GM23338 (cell line): ENCODE results near the gene MDH1. TPM values are rescaled to one million over a fixed set of nuclear protein-coding genes. Genes with fewer than 3 reads are reported as not detected.

Experiments
- ATAC-seq: fragments of 200-7000 bp; cut with Tn5 transposase; 3 replicates; pipeline ENCODE4 v1.9.1; 2020
- DNase-seq: peaks from one replicate; pipeline ENCODE4 v3.0.0-alpha.2; 2015; ENCODE audit warnings: low spot score
- H2AFZ ChIP-seq: fragments of 200-600 bp; sonication (generic); 2 replicates; pipeline ENCODE4 v1.8.0; 2016; ENCODE audit warnings: antibody characterized with exemption, mild to moderate bottlenecking, moderate library complexity
- H3F3A ChIP-seq: fragments of 200-600 bp; sonication (generic); replicated peaks from 2 replicates; pipeline ENCODE4 v1.8.0; 2017; ENCODE audit warnings: antibody characterized with exemption, mixed run types, low read depth
- H3K27ac ChIP-seq: fragments of 200-600 bp; sonication (generic); 2 replicates; pipeline ENCODE4 v1.6.1; 2016; ENCODE audit warnings: low read depth
- H3K27me3 ChIP-seq: fragments of 200-600 bp; sonication (generic); 2 replicates; pipeline ENCODE4 v1.8.0; 2016; ENCODE audit warnings: mild to moderate bottlenecking, mixed run types, moderate library complexity; ENCODE audit not compliant: insufficient read depth
- H3K36me3 ChIP-seq: fragments of 200-600 bp; sonication (generic); 2 replicates; pipeline ENCODE4 v1.8.0; 2016; ENCODE audit warnings: mild to moderate bottlenecking; ENCODE audit not compliant: insufficient read depth
- H3K4me1 ChIP-seq: fragments of 200-600 bp; sonication (generic); 2 replicates; pipeline ENCODE4 v1.8.0; 2016; ENCODE audit warnings: mild to moderate bottlenecking, moderate library complexity; ENCODE audit not compliant: insufficient read depth
- H3K4me2 ChIP-seq: fragments of 200-600 bp; sonication (generic); 2 replicates; pipeline ENCODE4 v1.7.1; 2017; ENCODE audit warnings: mixed run types
- H3K4me3 ChIP-seq: fragments of 200-600 bp; sonication (generic); 2 replicates; pipeline ENCODE4 v1.6.1; 2016; ENCODE audit warnings: mixed run types
- H3K79me2 ChIP-seq: fragments of 200-600 bp; sonication (generic); replicated peaks from 2 replicates; pipeline ENCODE4 v1.8.0; 2017; ENCODE audit warnings: mild to moderate bottlenecking; ENCODE audit not compliant: insufficient read depth
- H3K9me2 ChIP-seq: fragments of 200-600 bp; sonication (generic); 2 replicates; pipeline ENCODE4 v1.8.0; 2017; ENCODE audit not compliant: insufficient read depth
- H4K20me1 ChIP-seq: fragments of 200-600 bp; sonication (generic); replicated peaks from 2 replicates; pipeline ENCODE4 v1.8.0; 2017; ENCODE audit warnings: mild to moderate bottlenecking; ENCODE audit not compliant: insufficient read depth
- H3K27ac Mint-ChIP-seq: 2 replicates; pipeline ENCODE4 v1.8.0; 2020; ENCODE audit warnings: inconsistent platforms, mild to moderate bottlenecking, moderate library complexity, mixed read lengths
- H3K27me3 Mint-ChIP-seq: 3 replicates; pipeline ENCODE4 v1.8.0; 2022; ENCODE audit warnings: low read depth, mild to moderate bottlenecking, moderate library complexity, mixed read lengths, inconsistent platforms; ENCODE audit not compliant: insufficient read depth, poor library complexity
- H3K36me3 Mint-ChIP-seq: 3 replicates; pipeline ENCODE4 v1.8.0; 2021; ENCODE audit warnings: low read depth, mild to moderate bottlenecking, inconsistent platforms, moderate library complexity, mixed read lengths
- H3K4me1 Mint-ChIP-seq: 3 replicates; pipeline ENCODE4 v1.8.0; 2020; ENCODE audit warnings: mild to moderate bottlenecking, inconsistent platforms, mixed read lengths
- H3K4me3 Mint-ChIP-seq: 3 replicates; pipeline ENCODE4 v1.8.0; 2021; ENCODE audit warnings: moderate library complexity, mild to moderate bottlenecking, inconsistent platforms, mixed read lengths
- H3K9me3 Mint-ChIP-seq: 3 replicates; pipeline ENCODE4 v1.8.0; 2020; ENCODE audit warnings: moderate library complexity, mild to moderate bottlenecking, inconsistent platforms, mixed read lengths
- CREB1 ChIP-seq: fragments of 250-450 bp; sonication (Bioruptor Pico); IDR thresholded peaks from 2 replicates; pipeline ENCODE4 v1.5.0; 2020; ENCODE audit warnings: low read depth, mild to moderate bottlenecking, moderate library complexity
- JUNB ChIP-seq: IDR thresholded peaks from one replicate; pipeline ENCODE4 v1.6.1; 2016; ENCODE audit warnings: antibody characterized with exemption; ENCODE audit not compliant: unreplicated experiment
- NANOG ChIP-seq: IDR thresholded peaks from 2 replicates; pipeline ENCODE4 v1.6.1; 2016; ENCODE audit warnings: antibody characterized with exemption, borderline replicate concordance
- STAT1 ChIP-seq: IDR thresholded peaks from one replicate; pipeline ENCODE4 v1.6.1; 2016; ENCODE audit warnings: antibody characterized with exemption; ENCODE audit not compliant: unreplicated experiment
- ZNF114 ChIP-seq: fragments of 250-450 bp; sonication (Bioruptor Pico); IDR thresholded peaks from 2 replicates; pipeline ENCODE4 v1.5.0; 2020; ENCODE audit warnings: mild to moderate bottlenecking, moderate library complexity
- ZNF331 ChIP-seq: fragments of 250-450 bp; sonication (Bioruptor Pico); IDR thresholded peaks from 2 replicates; pipeline ENCODE4 v1.5.0; 2020; ENCODE audit warnings: low read depth, mild to moderate bottlenecking, moderate library complexity
- polyA plus RNA-seq: library from polyadenylated mRNA; unstranded; fragments of >200 nt; fragmentation: Nextera tagmentation; extraction: Ambion mirVana; gene quantifications from 2 replicates; pipeline ENCODE4 v1.2.1, GENCODE V29; 2016
- total RNA-seq: library from RNA; depleted of rRNA; stranded (reverse); fragments of >200 nt; shearing (Covaris generic); gene quantifications from 2 replicates; pipeline ENCODE4 v1.2.3, GENCODE V29; 2014
- TF ChIP-seq, protein P1 (sequence below), 2 experiments: fragments of 200-600 bp in 1 of 2; sonication (generic) in 1 of 2; conservative IDR thresholded peaks; 2 replicates each; pipeline versions ENCODE4 v1.5.1 to v1.6.1; 2016 to 2017; ENCODE audit warnings: antibody characterized with exemption in 2 of 2, low read depth in 2 of 2, mild to moderate bottlenecking in 2 of 2, moderate library complexity in 1 of 2
- TF ChIP-seq, protein P2 (sequence below): IDR thresholded peaks from 2 replicates; pipeline ENCODE4 v1.6.1; 2016; ENCODE audit warnings: antibody characterized with exemption

MDH1 gene
- total and polyA plus RNA-seq, 2 experiments from 2014 or later, result 275 to 503 TPM

DNA sequence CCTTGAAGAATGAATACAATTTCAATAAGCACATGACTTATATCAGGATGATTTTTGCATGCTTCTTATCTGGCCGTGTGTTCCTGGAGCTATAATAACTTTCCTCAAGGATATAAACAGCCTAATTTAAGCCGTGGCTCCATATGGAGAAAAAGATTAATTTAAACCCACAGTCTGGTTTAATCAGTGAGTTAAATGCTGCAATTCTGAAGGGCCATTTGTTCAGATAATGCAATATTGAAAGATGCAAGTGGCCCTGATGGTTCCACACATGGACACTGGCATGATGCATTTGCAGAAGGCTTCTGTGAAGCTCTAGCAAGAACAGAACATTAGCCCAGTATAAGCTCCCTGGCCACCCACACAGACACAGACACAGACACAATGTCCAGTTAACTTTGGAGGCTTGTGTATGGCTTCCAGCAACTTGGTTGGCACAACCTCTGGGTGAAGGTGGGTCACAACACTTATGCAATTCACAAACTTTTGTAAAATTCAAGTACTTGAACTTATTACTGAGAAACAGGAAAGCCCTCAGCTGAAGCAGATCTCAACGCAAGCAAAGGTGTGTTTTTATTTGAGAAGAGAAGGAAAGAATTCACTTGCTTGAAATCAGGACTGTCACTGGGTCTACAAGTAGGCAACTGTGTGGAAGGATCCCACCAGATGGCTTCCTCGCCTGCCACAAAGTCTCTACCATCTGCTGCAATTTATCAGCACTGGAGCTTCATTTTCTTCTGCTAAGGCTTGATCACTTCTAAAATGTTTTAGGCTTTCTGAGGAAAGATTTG, 63.3 kb downstream of the MDH1 start (continued):
- TF ChIP-seq, protein P1, sequence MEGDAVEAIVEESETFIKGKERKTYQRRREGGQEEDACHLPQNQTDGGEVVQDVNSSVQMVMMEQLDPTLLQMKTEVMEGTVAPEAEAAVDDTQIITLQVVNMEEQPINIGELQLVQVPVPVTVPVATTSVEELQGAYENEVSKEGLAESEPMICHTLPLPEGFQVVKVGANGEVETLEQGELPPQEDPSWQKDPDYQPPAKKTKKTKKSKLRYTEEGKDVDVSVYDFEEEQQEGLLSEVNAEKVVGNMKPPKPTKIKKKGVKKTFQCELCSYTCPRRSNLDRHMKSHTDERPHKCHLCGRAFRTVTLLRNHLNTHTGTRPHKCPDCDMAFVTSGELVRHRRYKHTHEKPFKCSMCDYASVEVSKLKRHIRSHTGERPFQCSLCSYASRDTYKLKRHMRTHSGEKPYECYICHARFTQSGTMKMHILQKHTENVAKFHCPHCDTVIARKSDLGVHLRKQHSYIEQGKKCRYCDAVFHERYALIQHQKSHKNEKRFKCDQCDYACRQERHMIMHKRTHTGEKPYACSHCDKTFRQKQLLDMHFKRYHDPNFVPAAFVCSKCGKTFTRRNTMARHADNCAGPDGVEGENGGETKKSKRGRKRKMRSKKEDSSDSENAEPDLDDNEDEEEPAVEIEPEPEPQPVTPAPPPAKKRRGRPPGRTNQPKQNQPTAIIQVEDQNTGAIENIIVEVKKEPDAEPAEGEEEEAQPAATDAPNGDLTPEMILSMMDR (conservative IDR thresholded peaks at IDR 0.05; ENCODE audit: low read depth in 2 of 2), result no peak
- no peak for TF ChIP-seq NANOG
- TF ChIP-seq ZNF331 (CRISPR knock-in tag), result no peak
- TF ChIP-seq CREB1 (CRISPR knock-in tag), result no peak

DNA sequence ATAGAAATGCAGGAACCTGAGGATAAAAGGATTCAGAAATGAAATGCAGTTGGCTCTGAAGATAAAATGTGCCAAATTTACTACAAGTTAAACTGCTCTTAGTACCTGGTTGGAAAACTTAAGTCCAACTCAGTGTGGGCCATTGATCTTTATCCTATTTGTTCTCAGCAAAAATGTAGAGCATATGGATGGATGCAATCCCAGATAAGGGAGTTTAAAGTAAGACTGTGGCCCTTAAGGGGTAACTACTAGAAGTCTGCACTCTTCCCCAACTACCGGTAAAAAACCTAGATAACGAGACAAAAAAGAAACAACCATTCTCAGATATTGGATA, 63.9 kb downstream of the MDH1 start:
- Histone ChIP-seq H3K27me3 (no peaks in the 10 kb centered on the region), H3K4me2 (no peak overlapping the region), H3K36me3 (no peaks in the 10 kb centered on the region), H4K20me1 (no peaks in the 10 kb centered on the region), H3K4me3 (no peak overlapping the region), H3K27ac (no peak overlapping the region), H3F3A (no peaks in the 10 kb centered on the region), H3K79me2 (no peaks in the 10 kb centered on the region), H3K9me2 (peaks cover 17% of the 10 kb centered on the region; the same call in 1 of the 2 replicates), H2AFZ (no peak overlapping the region), H3K4me1 (no peaks in the 10 kb centered on the region)
- peaks cover 8% of the 10 kb centered on the region for H3K9me3 Mint-ChIP-seq
- H3K4me3 Mint-ChIP-seq, result no peak overlapping the region
- no peaks in the 10 kb centered on the region for H3K27me3 Mint-ChIP-seq
- H3K27ac Mint-ChIP-seq, result no peak overlapping the region
- no peak for DNase-seq
- H3K4me1 Mint-ChIP-seq, result 0 out of 3 replicates have a peak, but pooled peaks cover 2% of the 10 kb centered on the region
- ATAC-seq, result no peak
- TF ChIP-seq ZNF331 (CRISPR knock-in tag) (no peak), STAT1 (no peak), ZNF114 (CRISPR knock-in tag) (no peak), CREB1 (CRISPR knock-in tag) (no peak), JUNB (no peak)
- TF ChIP-seq, protein P1 (conservative IDR thresholded peaks at IDR 0.05; ENCODE audit: low read depth in 2 of 2), result no peak
- TF ChIP-seq, protein P2, sequence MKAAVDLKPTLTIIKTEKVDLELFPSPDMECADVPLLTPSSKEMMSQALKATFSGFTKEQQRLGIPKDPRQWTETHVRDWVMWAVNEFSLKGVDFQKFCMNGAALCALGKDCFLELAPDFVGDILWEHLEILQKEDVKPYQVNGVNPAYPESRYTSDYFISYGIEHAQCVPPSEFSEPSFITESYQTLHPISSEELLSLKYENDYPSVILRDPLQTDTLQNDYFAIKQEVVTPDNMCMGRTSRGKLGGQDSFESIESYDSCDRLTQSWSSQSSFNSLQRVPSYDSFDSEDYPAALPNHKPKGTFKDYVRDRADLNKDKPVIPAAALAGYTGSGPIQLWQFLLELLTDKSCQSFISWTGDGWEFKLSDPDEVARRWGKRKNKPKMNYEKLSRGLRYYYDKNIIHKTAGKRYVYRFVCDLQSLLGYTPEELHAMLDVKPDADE, result no peak
- H3K36me3 Mint-ChIP-seq, result peaks cover 9% of the 10 kb centered on the region; the same call in 2 of the 3 replicates
